HG02884 (cell line): ENCODE measurements around the gene IL1F10.

ENCODE experiments used
- ATAC-seq: cut with Tn5 transposase; IDR thresholded peaks from one replicate; pipeline ENCODE4 v1.9.1; 2021; ENCODE audit warnings: mild to moderate bottlenecking, moderate library complexity; ENCODE audit not compliant: unreplicated experiment

IL1F10 gene

DNA sequence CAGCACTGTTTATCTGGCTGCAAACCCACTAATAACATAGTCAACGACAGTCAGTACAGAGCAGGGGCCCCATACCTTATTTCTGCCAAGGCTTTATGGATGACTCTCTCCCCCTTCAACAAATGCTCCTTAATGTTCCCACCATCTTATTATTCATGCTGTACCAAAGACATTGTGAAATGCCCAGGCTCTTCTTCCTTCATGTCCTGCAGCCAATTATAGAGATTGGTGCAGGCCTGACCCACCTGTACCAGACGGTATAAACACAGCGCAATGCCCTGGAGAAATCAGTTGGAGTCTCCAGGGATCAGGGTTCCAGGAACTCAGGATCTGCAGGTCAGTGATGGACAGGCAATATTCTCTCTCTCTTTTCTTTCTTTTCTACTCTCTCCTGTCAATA lies at the start of gene IL1F10:
IL1F10 (plus strand) TSS at position 290 of the 400 bp plus-strand sequence. CDS start 4,769 bp downstream, outside the sequence.
- ATAC-seq, result no peak

DNA sequence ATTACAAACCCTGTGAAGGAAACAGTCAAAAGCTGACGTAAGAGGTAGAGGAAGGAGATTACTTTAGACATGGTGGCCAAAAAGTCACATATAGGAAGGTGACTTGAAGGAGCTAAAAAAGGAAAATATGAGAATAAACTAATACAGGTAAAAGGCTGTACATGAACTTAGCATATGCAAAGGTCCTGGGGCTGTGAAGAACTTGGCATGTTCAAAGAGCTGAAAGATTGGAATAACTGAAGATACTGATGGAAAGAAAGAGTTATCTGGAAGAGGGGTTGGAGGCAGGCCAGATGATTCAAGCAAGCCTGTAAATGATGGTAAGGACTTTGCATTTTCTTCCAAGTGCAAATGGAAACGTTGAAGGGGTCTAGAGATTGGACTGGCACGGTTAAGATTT lies 49.3 kb upstream of the IL1F10 start:
- no peak for ATAC-seq

- ATAC-seq, result no peak
These were observed 46.5 kb upstream of the IL1F10 start for GRCh38 chr2:113021312-113021711.

- no peak for ATAC-seq
These were observed 43.0 kb upstream of the IL1F10 start for GRCh38 chr2:113024764-113025163.

DNA sequence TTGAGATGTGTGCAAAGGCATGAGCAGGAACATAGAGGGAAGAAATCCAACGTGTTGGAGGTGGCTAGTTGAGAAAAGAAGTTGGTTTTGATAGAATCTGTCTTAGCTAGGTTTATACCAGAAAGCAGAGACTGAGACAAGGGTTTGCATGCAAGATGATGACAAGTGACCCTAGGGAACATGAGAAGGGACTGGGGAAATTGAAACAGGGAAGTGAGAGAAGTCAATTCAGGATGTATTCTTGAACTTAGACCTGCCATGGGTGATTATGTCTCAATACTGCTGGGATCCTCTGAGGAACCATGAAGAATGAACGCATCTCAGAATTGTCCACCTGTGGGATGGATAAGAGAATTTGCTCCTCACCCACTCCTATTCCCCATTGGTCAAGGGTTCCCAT lies 42.0 kb upstream of the IL1F10 start:
- ATAC-seq, result no peak

- ATAC-seq, result no peak
These were observed 40.1 kb upstream of the IL1F10 start for GRCh38 chr2:113027691-113028090.

DNA sequence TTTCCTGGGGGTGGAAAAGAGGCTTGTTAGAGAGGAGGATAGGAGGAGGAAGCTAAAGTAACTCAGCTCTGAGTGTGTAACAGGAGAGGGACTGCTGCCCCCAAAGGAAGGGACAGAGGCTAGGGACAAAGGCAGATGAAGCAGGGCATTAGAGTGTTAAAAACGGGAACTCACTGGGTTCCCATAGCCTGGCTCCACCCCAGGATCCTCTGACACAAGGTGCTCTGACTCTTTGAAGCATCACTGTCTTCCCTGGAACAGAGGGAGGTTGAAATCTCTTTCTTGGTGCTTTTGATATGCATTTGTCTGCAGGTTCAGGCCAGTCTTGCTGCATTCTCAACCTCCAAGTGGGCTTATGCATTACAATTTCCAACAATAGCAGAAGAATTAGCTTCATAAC lies 39.7 kb upstream of the IL1F10 start:
- no peak for ATAC-seq

- ATAC-seq, result no peak
These were observed 35.0 kb upstream of the IL1F10 start for GRCh38 chr2:113032737-113033136.

GRCh38 chr2:113034016-113034415 lies 33.8 kb upstream of the IL1F10 start:
- ATAC-seq, result no peak

DNA sequence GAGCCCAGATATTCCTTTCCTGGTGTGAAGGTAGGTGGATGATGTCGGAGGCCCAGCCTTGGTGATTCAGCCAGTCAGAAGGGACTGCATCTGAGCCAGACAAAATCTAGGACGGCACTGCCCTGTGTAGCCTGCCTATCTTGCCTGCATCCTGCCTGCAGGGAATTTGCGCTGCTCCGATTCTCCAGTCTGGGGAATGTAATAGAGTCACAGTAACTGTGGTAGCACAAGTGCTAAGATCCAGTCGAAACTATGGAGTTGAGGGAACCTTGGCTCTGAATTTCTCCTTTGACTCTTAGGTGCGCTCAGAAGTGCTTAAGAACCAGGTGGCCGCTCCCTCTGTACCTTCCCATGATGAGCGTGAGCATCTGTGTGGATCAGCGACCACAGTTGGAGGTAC lies 31.0 kb upstream of the IL1F10 start:
- no peak for ATAC-seq

GRCh38 chr2:113038291-113038690 lies 29.5 kb upstream of the IL1F10 start:
- no peak for ATAC-seq

GRCh38 chr2:113039158-113039557 lies 28.6 kb upstream of the IL1F10 start:
- ATAC-seq, result no peak

- no peak for ATAC-seq
These were observed 28.1 kb upstream of the IL1F10 start for GRCh38 chr2:113039719-113040118.

DNA sequence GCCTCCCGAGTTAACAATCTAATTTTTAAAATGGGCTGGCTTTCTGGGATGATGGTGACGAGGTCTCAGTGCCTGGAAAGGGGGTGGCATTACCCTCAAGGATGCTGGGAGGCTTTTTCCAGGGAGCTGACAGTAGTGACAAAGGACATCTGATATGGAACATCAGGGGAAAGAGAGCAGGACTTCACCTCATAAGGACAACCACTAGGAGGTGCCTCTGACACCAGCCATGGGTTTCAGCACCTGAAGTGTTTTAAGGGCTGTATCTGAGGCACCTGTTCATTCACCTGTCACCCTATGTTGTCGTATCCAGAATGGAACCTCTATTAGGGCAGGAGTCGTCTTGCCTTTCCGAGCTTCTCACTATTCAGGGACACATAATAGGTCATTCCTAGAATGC lies 25.9 kb upstream of the IL1F10 start:
- no peak for ATAC-seq

GRCh38 chr2:113046465-113046864 lies 21.3 kb upstream of the IL1F10 start:
- no peak for ATAC-seq

- no peak for ATAC-seq
These were observed 16.6 kb upstream of the IL1F10 start for GRCh38 chr2:113050921-113051895.

DNA sequence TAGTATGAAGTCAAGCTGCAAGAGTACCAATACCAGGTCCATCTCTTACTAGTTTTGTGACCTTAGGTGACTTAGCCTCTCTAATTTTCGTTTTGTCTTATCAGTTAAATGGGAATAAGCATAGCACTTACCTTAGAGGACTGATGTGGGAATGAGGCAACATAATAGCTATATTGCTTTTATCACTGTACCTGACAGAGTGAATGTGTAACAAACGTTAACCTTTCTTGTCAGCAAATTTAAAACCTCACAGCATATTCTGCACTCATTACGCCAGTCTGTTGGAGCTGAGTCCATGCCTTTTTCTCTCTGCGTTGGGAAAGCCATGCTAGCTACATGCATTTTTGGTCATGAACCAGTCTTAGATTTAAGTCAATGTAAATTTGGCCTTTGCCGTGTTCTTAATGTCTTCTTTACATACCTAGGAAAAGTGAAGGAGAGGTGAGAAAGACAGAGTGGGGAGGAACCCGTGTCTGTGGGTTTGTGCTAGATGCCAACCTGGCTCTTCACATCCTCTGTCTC lies 15.3 kb upstream of the IL1F10 start, which contains the start of gene IL36B:
IL36B (minus strand) TSS at position 472 of the 522 bp plus-strand sequence.
- no peak for ATAC-seq

GRCh38 chr2:113053666-113054065 lies 14.1 kb upstream of the IL1F10 start:
- ATAC-seq, result no peak

DNA sequence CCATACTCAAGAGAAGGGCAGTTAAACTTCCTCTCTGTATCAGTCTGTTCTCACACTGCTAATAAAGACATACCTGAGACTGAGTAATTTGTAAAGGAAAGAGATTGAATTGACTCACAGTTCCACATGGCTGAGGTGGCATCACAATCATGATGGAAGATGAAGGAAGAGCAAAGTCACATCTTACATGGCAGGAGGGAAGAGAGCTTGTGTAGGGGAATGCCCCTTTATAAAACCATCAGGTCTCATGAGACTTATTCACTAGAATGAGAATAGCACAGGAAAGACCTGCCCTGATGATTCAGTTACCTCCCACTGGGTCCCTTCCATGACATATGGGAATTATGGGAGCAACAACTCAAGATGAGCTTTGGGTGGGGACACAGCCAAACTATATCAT lies 13.7 kb upstream of the IL1F10 start:
- no peak for ATAC-seq

DNA sequence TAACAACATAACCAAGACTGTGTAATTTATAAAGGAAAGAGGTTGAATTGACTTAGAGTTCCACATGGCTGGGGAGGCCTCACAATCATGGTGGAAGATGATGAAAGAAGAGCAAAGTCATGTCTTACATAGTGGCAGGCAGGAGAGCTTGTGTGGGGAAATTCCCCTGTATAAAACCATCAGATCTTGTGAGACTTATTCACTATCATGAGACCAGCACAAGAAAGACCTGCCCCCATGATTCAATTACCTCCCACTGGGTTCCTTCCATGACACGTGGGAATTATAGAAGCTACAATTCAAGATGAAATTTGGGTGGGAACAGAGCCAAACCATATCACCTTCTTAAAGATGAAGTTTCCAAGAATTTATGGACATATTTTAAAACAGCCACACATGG lies 11.2 kb upstream of the IL1F10 start:
- no peak for ATAC-seq

DNA sequence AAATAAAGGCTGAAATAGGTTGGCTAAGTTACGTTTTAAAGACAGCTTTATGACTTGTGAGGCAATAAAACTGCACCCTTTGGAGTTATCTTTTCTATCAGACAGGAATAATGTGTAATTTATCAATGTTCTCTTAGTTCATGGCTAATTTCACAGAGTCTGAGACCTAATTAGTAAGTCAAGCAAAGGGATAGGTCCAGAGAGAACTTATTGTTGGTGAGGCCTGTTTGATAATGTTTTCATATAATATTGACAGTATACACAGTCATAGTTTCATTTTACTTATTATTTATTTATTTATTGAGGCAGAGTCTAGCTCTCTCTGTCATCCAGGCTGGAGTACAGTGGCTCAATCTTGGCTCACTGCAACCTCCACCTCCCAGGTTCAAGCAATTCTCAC lies 10.7 kb upstream of the IL1F10 start:
- no peak for ATAC-seq

- no peak for ATAC-seq
These were observed 9.3 kb upstream of the IL1F10 start for GRCh38 chr2:113058411-113058994.
